ENCODE results near the gene ATP6V1D.
A peak's percentile ranks its signal among the peaks of the same experiment; 100 is the strongest.

DNA sequence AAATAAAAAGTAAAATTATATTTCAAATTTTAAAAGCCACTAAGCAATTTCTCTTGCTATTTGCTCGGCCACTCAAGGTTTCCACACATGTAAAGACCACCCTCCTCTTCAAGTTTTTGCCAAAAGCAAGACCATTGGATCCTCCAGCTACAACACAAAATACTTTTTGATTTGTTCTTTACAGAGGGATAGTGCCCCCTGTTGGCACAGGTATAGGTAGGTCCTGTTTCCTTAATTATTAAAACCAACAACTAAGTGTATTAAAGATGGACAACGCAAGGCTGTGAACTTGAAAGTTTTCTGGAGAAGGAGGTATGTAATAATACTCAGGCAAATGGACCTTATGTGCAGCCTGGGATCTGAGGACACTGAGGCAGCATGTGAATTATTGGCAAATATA, 23.8 kb downstream of the ATP6V1D start:
- TF ChIP-seq, protein P1, sequence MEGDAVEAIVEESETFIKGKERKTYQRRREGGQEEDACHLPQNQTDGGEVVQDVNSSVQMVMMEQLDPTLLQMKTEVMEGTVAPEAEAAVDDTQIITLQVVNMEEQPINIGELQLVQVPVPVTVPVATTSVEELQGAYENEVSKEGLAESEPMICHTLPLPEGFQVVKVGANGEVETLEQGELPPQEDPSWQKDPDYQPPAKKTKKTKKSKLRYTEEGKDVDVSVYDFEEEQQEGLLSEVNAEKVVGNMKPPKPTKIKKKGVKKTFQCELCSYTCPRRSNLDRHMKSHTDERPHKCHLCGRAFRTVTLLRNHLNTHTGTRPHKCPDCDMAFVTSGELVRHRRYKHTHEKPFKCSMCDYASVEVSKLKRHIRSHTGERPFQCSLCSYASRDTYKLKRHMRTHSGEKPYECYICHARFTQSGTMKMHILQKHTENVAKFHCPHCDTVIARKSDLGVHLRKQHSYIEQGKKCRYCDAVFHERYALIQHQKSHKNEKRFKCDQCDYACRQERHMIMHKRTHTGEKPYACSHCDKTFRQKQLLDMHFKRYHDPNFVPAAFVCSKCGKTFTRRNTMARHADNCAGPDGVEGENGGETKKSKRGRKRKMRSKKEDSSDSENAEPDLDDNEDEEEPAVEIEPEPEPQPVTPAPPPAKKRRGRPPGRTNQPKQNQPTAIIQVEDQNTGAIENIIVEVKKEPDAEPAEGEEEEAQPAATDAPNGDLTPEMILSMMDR (conservative IDR thresholded peaks at IDR 0.05; ENCODE audit: low read depth in 2 of 2): peak; percentile 64 to 87
- TF ChIP-seq POLR2AphosphoS5 (IDR thresholded peaks at IDR 0.05; ENCODE audit: low read depth) (no peak), EZH2phosphoT487 (IDR thresholded peaks at IDR 0.05; ENCODE audit: unreplicated experiment) (no peak), CREB1 (CRISPR knock-in tag; IDR thresholded peaks at IDR 0.05; ENCODE audit: low read depth) (no peak), EZH2 (IDR thresholded peaks at IDR 0.05; ENCODE audit: low read depth, unreplicated experiment) (no peak), JUNB (IDR thresholded peaks at IDR 0.05; ENCODE audit: unreplicated experiment) (no peak)
- TF ChIP-seq, protein P2, sequence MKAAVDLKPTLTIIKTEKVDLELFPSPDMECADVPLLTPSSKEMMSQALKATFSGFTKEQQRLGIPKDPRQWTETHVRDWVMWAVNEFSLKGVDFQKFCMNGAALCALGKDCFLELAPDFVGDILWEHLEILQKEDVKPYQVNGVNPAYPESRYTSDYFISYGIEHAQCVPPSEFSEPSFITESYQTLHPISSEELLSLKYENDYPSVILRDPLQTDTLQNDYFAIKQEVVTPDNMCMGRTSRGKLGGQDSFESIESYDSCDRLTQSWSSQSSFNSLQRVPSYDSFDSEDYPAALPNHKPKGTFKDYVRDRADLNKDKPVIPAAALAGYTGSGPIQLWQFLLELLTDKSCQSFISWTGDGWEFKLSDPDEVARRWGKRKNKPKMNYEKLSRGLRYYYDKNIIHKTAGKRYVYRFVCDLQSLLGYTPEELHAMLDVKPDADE (IDR thresholded peaks at IDR 0.05): no peak
- TF ChIP-seq, protein P3, sequence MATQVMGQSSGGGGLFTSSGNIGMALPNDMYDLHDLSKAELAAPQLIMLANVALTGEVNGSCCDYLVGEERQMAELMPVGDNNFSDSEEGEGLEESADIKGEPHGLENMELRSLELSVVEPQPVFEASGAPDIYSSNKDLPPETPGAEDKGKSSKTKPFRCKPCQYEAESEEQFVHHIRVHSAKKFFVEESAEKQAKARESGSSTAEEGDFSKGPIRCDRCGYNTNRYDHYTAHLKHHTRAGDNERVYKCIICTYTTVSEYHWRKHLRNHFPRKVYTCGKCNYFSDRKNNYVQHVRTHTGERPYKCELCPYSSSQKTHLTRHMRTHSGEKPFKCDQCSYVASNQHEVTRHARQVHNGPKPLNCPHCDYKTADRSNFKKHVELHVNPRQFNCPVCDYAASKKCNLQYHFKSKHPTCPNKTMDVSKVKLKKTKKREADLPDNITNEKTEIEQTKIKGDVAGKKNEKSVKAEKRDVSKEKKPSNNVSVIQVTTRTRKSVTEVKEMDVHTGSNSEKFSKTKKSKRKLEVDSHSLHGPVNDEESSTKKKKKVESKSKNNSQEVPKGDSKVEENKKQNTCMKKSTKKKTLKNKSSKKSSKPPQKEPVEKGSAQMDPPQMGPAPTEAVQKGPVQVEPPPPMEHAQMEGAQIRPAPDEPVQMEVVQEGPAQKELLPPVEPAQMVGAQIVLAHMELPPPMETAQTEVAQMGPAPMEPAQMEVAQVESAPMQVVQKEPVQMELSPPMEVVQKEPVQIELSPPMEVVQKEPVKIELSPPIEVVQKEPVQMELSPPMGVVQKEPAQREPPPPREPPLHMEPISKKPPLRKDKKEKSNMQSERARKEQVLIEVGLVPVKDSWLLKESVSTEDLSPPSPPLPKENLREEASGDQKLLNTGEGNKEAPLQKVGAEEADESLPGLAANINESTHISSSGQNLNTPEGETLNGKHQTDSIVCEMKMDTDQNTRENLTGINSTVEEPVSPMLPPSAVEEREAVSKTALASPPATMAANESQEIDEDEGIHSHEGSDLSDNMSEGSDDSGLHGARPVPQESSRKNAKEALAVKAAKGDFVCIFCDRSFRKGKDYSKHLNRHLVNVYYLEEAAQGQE (IDR thresholded peaks at IDR 0.05; ENCODE audit: unreplicated experiment): no peak
- TF ChIP-seq, protein P4, sequence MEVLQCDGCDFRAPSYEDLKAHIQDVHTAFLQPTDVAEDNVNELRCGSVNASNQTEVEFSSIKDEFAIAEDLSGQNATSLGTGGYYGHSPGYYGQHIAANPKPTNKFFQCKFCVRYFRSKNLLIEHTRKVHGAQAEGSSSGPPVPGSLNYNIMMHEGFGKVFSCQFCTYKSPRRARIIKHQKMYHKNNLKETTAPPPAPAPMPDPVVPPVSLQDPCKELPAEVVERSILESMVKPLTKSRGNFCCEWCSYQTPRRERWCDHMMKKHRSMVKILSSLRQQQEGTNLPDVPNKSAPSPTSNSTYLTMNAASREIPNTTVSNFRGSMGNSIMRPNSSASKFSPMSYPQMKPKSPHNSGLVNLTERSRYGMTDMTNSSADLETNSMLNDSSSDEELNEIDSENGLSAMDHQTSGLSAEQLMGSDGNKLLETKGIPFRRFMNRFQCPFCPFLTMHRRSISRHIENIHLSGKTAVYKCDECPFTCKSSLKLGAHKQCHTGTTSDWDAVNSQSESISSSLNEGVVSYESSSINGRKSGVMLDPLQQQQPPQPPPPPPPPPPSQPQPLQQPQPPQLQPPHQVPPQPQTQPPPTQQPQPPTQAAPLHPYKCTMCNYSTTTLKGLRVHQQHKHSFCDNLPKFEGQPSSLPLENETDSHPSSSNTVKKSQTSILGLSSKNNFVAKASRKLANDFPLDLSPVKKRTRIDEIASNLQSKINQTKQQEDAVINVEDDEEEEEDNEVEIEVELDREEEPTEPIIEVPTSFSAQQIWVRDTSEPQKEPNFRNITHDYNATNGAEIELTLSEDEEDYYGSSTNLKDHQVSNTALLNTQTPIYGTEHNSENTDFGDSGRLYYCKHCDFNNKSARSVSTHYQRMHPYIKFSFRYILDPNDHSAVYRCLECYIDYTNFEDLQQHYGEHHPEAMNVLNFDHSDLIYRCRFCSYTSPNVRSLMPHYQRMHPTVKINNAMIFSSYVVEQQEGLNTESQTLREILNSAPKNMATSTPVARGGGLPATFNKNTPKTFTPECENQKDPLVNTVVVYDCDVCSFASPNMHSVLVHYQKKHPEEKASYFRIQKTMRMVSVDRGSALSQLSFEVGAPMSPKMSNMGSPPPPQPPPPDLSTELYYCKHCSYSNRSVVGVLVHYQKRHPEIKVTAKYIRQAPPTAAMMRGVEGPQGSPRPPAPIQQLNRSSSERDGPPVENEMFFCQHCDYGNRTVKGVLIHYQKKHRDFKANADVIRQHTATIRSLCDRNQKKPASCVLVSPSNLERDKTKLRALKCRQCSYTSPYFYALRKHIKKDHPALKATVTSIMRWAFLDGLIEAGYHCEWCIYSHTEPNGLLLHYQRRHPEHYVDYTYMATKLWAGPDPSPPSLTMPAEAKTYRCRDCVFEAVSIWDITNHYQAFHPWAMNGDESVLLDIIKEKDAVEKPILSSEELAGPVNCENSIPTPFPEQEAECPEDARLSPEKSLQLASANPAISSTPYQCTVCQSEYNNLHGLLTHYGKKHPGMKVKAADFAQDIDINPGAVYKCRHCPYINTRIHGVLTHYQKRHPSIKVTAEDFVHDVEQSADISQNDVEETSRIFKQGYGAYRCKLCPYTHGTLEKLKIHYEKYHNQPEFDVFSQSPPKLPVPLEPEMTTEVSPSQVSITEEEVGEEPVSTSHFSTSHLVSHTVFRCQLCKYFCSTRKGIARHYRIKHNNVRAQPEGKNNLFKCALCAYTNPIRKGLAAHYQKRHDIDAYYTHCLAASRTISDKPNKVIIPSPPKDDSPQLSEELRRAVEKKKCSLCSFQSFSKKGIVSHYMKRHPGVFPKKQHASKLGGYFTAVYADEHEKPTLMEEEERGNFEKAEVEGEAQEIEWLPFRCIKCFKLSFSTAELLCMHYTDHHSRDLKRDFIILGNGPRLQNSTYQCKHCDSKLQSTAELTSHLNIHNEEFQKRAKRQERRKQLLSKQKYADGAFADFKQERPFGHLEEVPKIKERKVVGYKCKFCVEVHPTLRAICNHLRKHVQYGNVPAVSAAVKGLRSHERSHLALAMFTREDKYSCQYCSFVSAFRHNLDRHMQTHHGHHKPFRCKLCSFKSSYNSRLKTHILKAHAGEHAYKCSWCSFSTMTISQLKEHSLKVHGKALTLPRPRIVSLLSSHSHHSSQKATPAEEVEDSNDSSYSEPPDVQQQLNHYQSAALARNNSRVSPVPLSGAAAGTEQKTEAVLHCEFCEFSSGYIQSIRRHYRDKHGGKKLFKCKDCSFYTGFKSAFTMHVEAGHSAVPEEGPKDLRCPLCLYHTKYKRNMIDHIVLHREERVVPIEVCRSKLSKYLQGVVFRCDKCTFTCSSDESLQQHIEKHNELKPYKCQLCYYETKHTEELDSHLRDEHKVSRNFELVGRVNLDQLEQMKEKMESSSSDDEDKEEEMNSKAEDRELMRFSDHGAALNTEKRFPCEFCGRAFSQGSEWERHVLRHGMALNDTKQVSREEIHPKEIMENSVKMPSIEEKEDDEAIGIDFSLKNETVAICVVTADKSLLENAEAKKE (CRISPR knock-in tag; IDR thresholded peaks at IDR 0.05): no peak

All from GM23338 (cell line).